Spleen (tissue), 11 donors: ENCODE measurements around the gene MRPL44. TPM values are rescaled to one million over a fixed set of nuclear protein-coding genes. Genes with fewer than 3 reads are reported as not detected.
"Not testable (repeated sequence)": the region's sequence is repeated elsewhere in the genome, so short reads cannot be mapped to it uniquely, and the experiment has no call there.

ENCODE experiments used
- DNase-seq: peaks from one replicate; pipeline ENCODE4 v3.0.0-alpha.2; 2020
- H3K27ac ChIP-seq, 8 donors: fragments of 200-600 bp; sonication (generic) in 7 of 8; 1 replicate in 4 of 8; 2 replicates in 4 of 8; pipeline versions ENCODE4 v1.5.0 to v1.8.0; 2016 to 2021; ENCODE audit warnings: inconsistent platforms in 4 of 8, mild to moderate bottlenecking in 4 of 8, moderate library complexity in 1 of 8
- H3K27me3 ChIP-seq, 7 donors: fragments of 200-600 bp; sonication (generic) in 6 of 7; replicated peaks in 1 of 7; 1 replicate in 4 of 7; 2 replicates in 3 of 7; pipeline versions ENCODE4 v1.5.0 to v1.8.0; 2016 to 2021; ENCODE audit warnings: inconsistent platforms in 3 of 7, mild to moderate bottlenecking in 1 of 7
- H3K36me3 ChIP-seq, 6 donors: fragments of 200-600 bp; sonication (generic) in 5 of 6; 1 replicate in 4 of 6; 2 replicates in 2 of 6; pipeline versions ENCODE4 v1.5.0 to v1.8.0; 2016 to 2021; ENCODE audit warnings: inconsistent platforms in 2 of 6
- H3K4me1 ChIP-seq, 6 donors: fragments of 200-600 bp; sonication (generic) in 5 of 6; 1 replicate in 3 of 6; 2 replicates in 3 of 6; pipeline versions ENCODE4 v1.5.0 to v1.8.0; 2016 to 2021; ENCODE audit warnings: inconsistent platforms in 3 of 6
- H3K4me3 ChIP-seq, 8 donors: fragments of 200-600 bp; sonication (generic) in 7 of 8; 1 replicate in 4 of 8; 2 replicates in 4 of 8; pipeline versions ENCODE4 v1.5.0 to v1.8.0; 2016 to 2021; ENCODE audit warnings: inconsistent platforms in 4 of 8, mild to moderate bottlenecking in 4 of 8, moderate library complexity in 2 of 8
- H3K9me3 ChIP-seq, 8 donors: fragments of 200-600 bp; sonication (generic) in 7 of 8; 1 replicate in 4 of 8; 2 replicates in 4 of 8; pipeline versions ENCODE4 v1.5.0 to v1.8.0; 2016 to 2021; ENCODE audit warnings: inconsistent platforms in 4 of 8
- CTCF ChIP-seq, 11 experiments: fragments of 200-600 bp in 7 of 11; fragments of 450-650 bp in 4 of 11; sonication (generic) in 4 of 11; IDR thresholded peaks in 8 of 11; conservative IDR thresholded peaks in 3 of 11; 1 replicate in 7 of 11; 2 replicates in 4 of 11; pipeline versions ENCODE4 v1.4.0 to v1.8.0; 2016 to 2021; ENCODE audit warnings: antibody characterized with exemption in 11 of 11, inconsistent platforms in 4 of 11, mild to moderate bottlenecking in 1 of 11
- POLR2A ChIP-seq, 3 donors: fragments of 450-650 bp; IDR thresholded peaks; one replicate each; pipeline ENCODE4 v1.5.1; 2017; ENCODE audit warnings: antibody characterized with exemption in 3 of 3, mild to moderate bottlenecking in 1 of 3
- POLR2AphosphoS5 ChIP-seq, 3 donors: sonication (generic); formaldehyde crosslinking; IDR thresholded peaks; one replicate each; pipeline ENCODE4 v1.5.1; 2017; ENCODE audit warnings: antibody characterized with exemption in 3 of 3
- WGBS, 5 donors: extraction: QIAGEN DNeasy Blood & Tissue Kit in 3 of 5; methylation state at CpG; one replicate each; pipeline versions ENCODE4 v1.1.5 to v1.1.7; 2013 to 2018; 5-methylcytosine and 5-hydroxymethylcytosine counted together
- intact Hi-C: fragments of 100-400 bp; cut with DNase I; formaldehyde crosslinking; loops from one replicate; pipeline ENCODE4 v1.15.0; 2023; ENCODE audit warnings: low total_unique reads
- polyA plus RNA-seq, 3 donors: library from polyadenylated mRNA; stranded (reverse); fragments of 200-250 nt; gene quantifications; one replicate each; pipeline ENCODE4 v1.2.1, GENCODE V29; 2013
- total RNA-seq, 7 donors: library from RNA; depleted of rRNA in 3 of 7; stranded (reverse); fragments of >200 nt in 3 of 7; fragmentation: NEBNext Ultra II Directional in 4 of 7; extraction: Animal tissue kit (Norgen Biotek cat#: 25700) in 4 of 7; gene quantifications; one replicate each; pipeline versions ENCODE4 v1.1.0 to v1.2.1, GENCODE V29; 2016 to 2021
- donor health status: healthy with polysubstance abuse.
- donor health status: DM: no; HTN: no; CAD: no; lungs with moderate emphysema.
- donor health status: DM: no; HTN: no; CAD: no.
- donor health status: Bipolar disorder and iron deficiency.
- donor health status: healthy.
- donor health status: DM: no; HTN: no; CAD: no.
- donor health status: DM: yes; HTN: yes; CAD: no.

The MRPL44 gene
- total and polyA plus RNA-seq, 10 donors, result 19.4 to 36.3 (median 26.0) TPM

GRCh38 chr2:223937535-223937934 is 19.7 kb upstream of the MRPL44 start:
- H3K4me3 ChIP-seq, result no peak overlapping the region
- no peaks in the 10 kb centered on the region for H3K9me3 ChIP-seq
- WGBS, 5 donors, result 0 to 48% (median 0%) methylated on average over 1 of the region's 1 CpG
- H3K27ac ChIP-seq, result no peak overlapping the region
- H3K4me1 ChIP-seq, result peaks cover 25 to 97% (median 72%) of the 10 kb centered on the region in 6 donors
- H3K27me3 ChIP-seq, result no peaks in the 10 kb centered on the region
- intact Hi-C loops, result no loop called here
- no peak for TF ChIP-seq POLR2AphosphoS5 (IDR thresholded peaks at IDR 0.05)
- no peak for TF ChIP-seq CTCF (IDR thresholded peaks at IDR 0.05 in 8 of 11, conservative IDR thresholded peaks at IDR 0.05 in 3 of 11)
- no peak for TF ChIP-seq POLR2A (IDR thresholded peaks at IDR 0.05)
- peaks cover 0 to 8% (median 0%) of the 10 kb centered on the region in 6 donors for H3K36me3 ChIP-seq
- no peak for DNase-seq

DNA sequence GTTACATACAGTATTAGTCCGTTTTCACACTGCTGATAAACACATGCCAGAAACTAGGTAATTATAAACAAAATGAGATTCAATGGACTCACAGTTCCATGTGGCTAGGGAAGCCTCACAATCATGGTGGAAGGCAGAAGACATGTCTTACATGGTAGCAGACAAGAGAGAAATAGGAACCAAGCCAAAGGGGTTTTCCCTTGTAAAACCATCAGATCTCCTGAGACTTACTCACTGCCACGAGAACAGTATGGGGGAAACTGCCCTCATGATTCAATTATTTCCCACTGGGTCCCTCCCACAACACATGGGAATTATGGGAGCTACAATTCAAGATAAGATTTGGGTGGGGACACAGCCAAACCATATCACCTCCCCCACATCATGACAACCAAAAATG is 17.8 kb upstream of the MRPL44 start:
- H3K4me3 ChIP-seq, intact Hi-C loops, H3K9me3 ChIP-seq, DNase-seq, H3K36me3 ChIP-seq, H3K27me3 ChIP-seq: not testable (repeated sequence)
- WGBS, 5 donors, result 45 to 63% (median 52%) methylated on average over 2 of the region's 2 CpGs
- peak overlapping the region in 2 of 8 donors; percentile 1 to 18 for H3K27ac ChIP-seq
- H3K4me1 ChIP-seq, result peaks cover 32 to 97% (median 81%) of the 10 kb centered on the region in 6 donors

GRCh38 chr2:223941579-223942277 is 15.5 kb upstream of the MRPL44 start:
- H3K27ac ChIP-seq, result peak overlapping the region in 5 of 8 donors; percentile 32 to 68 (median 36)
- 46 to 59% (median 49%) methylated on average over 12 of the region's 12 CpGs for WGBS, 5 donors
- no peak for DNase-seq

GRCh38 chr2:223943135-223943534 is 14.1 kb upstream of the MRPL44 start:
- no peak for DNase-seq
- 78 to 95% (median 85%) methylated on average over 1 of the region's 1 CpG for WGBS, 5 donors
- intact Hi-C loops, result no loop called here
- TF ChIP-seq POLR2AphosphoS5 (IDR thresholded peaks at IDR 0.05) (no peak), CTCF (IDR thresholded peaks at IDR 0.05 in 8 of 11, conservative IDR thresholded peaks at IDR 0.05 in 3 of 11) (no peak), POLR2A (IDR thresholded peaks at IDR 0.05) (no peak)
- no peaks in the 10 kb centered on the region for H3K27me3 ChIP-seq
- H3K4me3 ChIP-seq, result peak overlapping the region in 6 of 8 donors; percentile 74 to 95 (median 92)
- peaks cover 16 to 83% (median 69%) of the 10 kb centered on the region in 6 donors for H3K4me1 ChIP-seq
- no peaks in the 10 kb centered on the region for H3K9me3 ChIP-seq
- H3K36me3 ChIP-seq, result peaks cover 0 to 8% (median 0%) of the 10 kb centered on the region in 6 donors
- H3K27ac ChIP-seq, result peak overlapping the region in 4 of 8 donors; percentile 92 to 98 (median 94)

More at GRCh38 chr2:223941579-223942277, 15.5 kb upstream of the MRPL44 start:
- peak overlapping the region in 1 of 8 donors; percentile 1 for H3K4me3 ChIP-seq
- peaks cover 0 to 8% (median 0%) of the 10 kb centered on the region in 6 donors for H3K36me3 ChIP-seq
- peaks cover 24 to 89% (median 80%) of the 10 kb centered on the region in 6 donors for H3K4me1 ChIP-seq
- TF ChIP-seq POLR2AphosphoS5 (IDR thresholded peaks at IDR 0.05) (peak in 1 of 3 donors; percentile 24), POLR2A (IDR thresholded peaks at IDR 0.05) (no peak)
- H3K27me3 ChIP-seq, result no peaks in the 10 kb centered on the region
- intact Hi-C loops, result no loop called here
- H3K9me3 ChIP-seq, result no peaks in the 10 kb centered on the region

DNA sequence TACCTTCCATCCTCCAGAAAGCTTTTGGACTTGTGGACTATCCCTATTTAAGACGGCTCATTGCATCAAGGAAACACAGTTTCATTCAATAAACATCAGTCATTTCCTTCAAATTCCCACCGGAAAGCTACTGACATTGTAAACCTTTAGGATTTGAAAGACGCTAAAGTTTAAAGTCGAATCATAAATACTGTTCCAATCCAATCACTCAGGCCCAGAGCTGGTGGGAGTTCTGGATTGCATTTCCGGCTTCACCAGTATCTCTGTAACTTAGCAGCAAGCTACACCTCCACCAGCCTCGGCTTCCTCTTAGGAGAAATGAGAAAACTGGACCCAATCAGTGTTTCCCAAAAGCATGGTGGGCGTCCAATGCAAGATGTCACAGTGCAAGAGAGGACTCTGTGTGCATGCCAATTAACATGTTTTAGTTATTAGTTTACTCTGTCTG is 13.7 kb upstream of the MRPL44 start:
- peak overlapping the region; percentile 74 to 95 (median 88) for H3K4me3 ChIP-seq

More for the DNA sequence above, 13.7 kb upstream of the MRPL44 start:
- H3K27ac ChIP-seq, result peak overlapping the region in 7 of 8 donors; percentile 92 to 98 (median 95)
- H3K36me3 ChIP-seq, result peaks cover 0 to 8% (median 0%) of the 10 kb centered on the region in 6 donors
- intact Hi-C loops, result no loop called here
- TF ChIP-seq POLR2AphosphoS5 (IDR thresholded peaks at IDR 0.05) (no peak), POLR2A (IDR thresholded peaks at IDR 0.05) (no peak), CTCF (IDR thresholded peaks at IDR 0.05 in 8 of 11, conservative IDR thresholded peaks at IDR 0.05 in 3 of 11) (no peak)
- WGBS, 5 donors, result 34 to 53% (median 39%) methylated on average over 7 of the region's 7 CpGs
- no peaks in the 10 kb centered on the region for H3K9me3 ChIP-seq
- peaks cover 16 to 83% (median 68%) of the 10 kb centered on the region in 6 donors for H3K4me1 ChIP-seq
- no peaks in the 10 kb centered on the region for H3K27me3 ChIP-seq
- no peak for DNase-seq
